Large intestine (tissue), 3 donors: ENCODE measurements around the gene GBP7. TPM values are rescaled to one million over a fixed set of nuclear protein-coding genes. Genes with fewer than 3 reads are reported as not detected.

Source experiments
- DNase-seq, 2 donors: peaks; one replicate each; pipeline versions ENCODE4 v3.0.0 to v3.0.0-alpha.2; 2013
- H3K27ac ChIP-seq: one replicate; pipeline ENCODE4 v1.5.1; 2013; ENCODE audit warnings: low read length
- H3K27me3 ChIP-seq: 2 replicates; pipeline ENCODE4 v1.6.1; 2013; ENCODE audit warnings: low read length; ENCODE audit not compliant: control insufficient read depth, insufficient read depth
- H3K36me3 ChIP-seq: 2 replicates; pipeline ENCODE4 v1.6.1; 2013; ENCODE audit warnings: low read length; ENCODE audit not compliant: control insufficient read depth, insufficient read depth
- H3K4me1 ChIP-seq: one replicate; pipeline ENCODE4 v1.6.1; 2013; ENCODE audit warnings: low read length; ENCODE audit not compliant: control insufficient read depth, insufficient read depth
- H3K4me3 ChIP-seq: one replicate; pipeline ENCODE4 v1.5.1; 2013; ENCODE audit warnings: low read length
- H3K9me3 ChIP-seq: one replicate; pipeline ENCODE4 v1.6.1; 2013; ENCODE audit warnings: mild to moderate bottlenecking, low read depth, low read length, moderate library complexity; ENCODE audit not compliant: control insufficient read depth
- WGBS: methylation state at CpG from one replicate; pipeline ENCODE4 v1.1.5; 2013; ENCODE audit warnings: low lambda C conversion rate; ENCODE audit not compliant: insufficient coverage; 5-methylcytosine and 5-hydroxymethylcytosine counted together
- polyA plus RNA-seq: library from polyadenylated mRNA; unstranded; fragments of 120-200 nt; gene quantifications from one replicate; pipeline ENCODE4 v1.2.1, GENCODE V29; 2013

GBP7 gene
- polyA plus RNA-seq, 1 donor = 0.10 TPM

- Histone ChIP-seq H3K36me3 (no peaks in the 10 kb centered on the region), H3K4me3 (peak overlapping the region; percentile 53)
These were observed 23.8 kb upstream of the GBP7 start for GRCh38 chr1:89199525-89200031.

GRCh38 chr1:89198491-89199072, 22.8 kb upstream of the GBP7 start, which contains the start of gene GBP4:
GBP4 (minus strand) TSS chr1:89198942; CDS start chr1:89198834, 108 bp downstream.
- no CpG with 5 or more reads among the region's 21 CpGs for WGBS

More at GRCh38 chr1:89199525-89200031, 23.8 kb upstream of the GBP7 start:
- peak overlapping the region; percentile 69 for H3K27ac ChIP-seq
- WGBS = 100% methylated on average over 1 of the region's 1 CpG
- H3K4me1 ChIP-seq = no peaks in the 10 kb centered on the region
- peaks cover 3% of the 10 kb centered on the region for H3K27me3 ChIP-seq
- H3K9me3 ChIP-seq = no peaks in the 10 kb centered on the region
- DNase-seq = no peak

DNA sequence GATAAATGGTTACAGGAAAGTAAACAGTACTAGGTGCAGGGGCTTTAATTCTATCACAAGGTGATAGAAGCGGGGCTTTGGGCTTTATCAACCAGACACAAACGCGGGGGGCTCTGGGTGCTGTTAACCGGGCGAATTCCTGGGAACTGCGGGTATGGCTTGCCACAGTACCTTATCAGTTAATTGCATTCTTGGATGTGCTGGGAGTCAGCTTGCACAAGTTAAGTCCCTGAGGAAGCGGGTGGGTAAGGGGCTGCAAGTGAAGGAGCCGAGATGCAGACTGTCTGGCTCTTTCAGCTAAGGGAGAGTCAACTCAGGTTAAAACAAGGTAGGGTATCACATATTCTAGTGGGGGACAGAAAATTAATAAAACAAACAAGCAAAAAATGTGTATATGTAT, 22.3 kb upstream of the GBP7 start:
- no CpG with 5 or more reads among the region's 8 CpGs for WGBS
- Histone ChIP-seq H3K4me3 (peak overlapping the region; percentile 53), H3K27ac (peak overlapping the region; percentile 69), H3K36me3 (no peaks in the 10 kb centered on the region), H3K4me1 (no peaks in the 10 kb centered on the region), H3K9me3 (no peaks in the 10 kb centered on the region), H3K27me3 (peaks cover 3% of the 10 kb centered on the region)
- DNase-seq = peak in 1 of 2 donors; percentile 10

More at GRCh38 chr1:89198491-89199072, 22.8 kb upstream of the GBP7 start, which contains the start of gene GBP4:
- peaks cover 3% of the 10 kb centered on the region for H3K27me3 ChIP-seq
- no peaks in the 10 kb centered on the region for H3K4me1 ChIP-seq
- peak; percentile 52 to 86 for DNase-seq
- peak within 1 kb of the TSS; percentile 69 for H3K27ac ChIP-seq
- no peaks in the 10 kb centered on the region for H3K9me3 ChIP-seq
- no peaks in the 10 kb centered on the region for H3K36me3 ChIP-seq
- peak within 1 kb of the TSS; percentile 53 for H3K4me3 ChIP-seq

- H3K27ac ChIP-seq = no peak overlapping the region
- H3K4me1 ChIP-seq = no peaks in the 10 kb centered on the region
- no peak overlapping the region for H3K4me3 ChIP-seq
- H3K9me3 ChIP-seq = no peaks in the 10 kb centered on the region
- DNase-seq = no peak
- H3K27me3 ChIP-seq = peaks cover 3% of the 10 kb centered on the region
- H3K36me3 ChIP-seq = no peaks in the 10 kb centered on the region
- WGBS = no CpG with 5 or more reads among the region's 3 CpGs
These were observed 19.7 kb upstream of the GBP7 start for GRCh38 chr1:89195476-89195875.

DNA sequence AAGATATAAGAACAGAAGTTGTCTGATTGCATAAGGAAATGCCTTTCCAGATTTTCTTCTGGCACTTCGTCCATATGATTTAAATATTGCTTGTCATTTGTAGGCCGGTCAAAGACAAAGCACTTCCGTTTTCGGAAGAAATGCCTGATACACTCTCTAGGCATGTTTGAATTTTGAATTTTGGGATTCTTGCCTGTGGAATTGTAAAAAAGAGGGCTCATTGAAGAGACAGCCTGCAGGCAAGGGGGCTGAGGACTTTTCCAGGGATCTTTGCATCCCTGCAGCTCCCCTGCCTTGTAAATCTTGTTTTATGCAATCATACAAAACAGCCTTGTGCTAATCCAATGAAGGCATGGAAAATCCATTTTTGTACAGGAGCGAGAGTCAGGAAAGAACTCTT, 15.5 kb upstream of the GBP7 start:
- no peaks in the 10 kb centered on the region for H3K9me3 ChIP-seq
- no peak overlapping the region for H3K27ac ChIP-seq
- WGBS = 92% methylated on average over 2 of the region's 5 CpGs
- DNase-seq = no peak
- H3K4me3 ChIP-seq = no peak overlapping the region
- peaks cover 4% of the 10 kb centered on the region for H3K36me3 ChIP-seq
- no peaks in the 10 kb centered on the region for H3K4me1 ChIP-seq
- no peaks in the 10 kb centered on the region for H3K27me3 ChIP-seq

- H3K9me3 ChIP-seq = no peaks in the 10 kb centered on the region
- DNase-seq = no peak
- WGBS = no CpG with 5 or more reads among the region's 4 CpGs
- no peak overlapping the region for H3K4me3 ChIP-seq
- H3K27ac ChIP-seq = no peak overlapping the region
- no peaks in the 10 kb centered on the region for H3K4me1 ChIP-seq
- no peaks in the 10 kb centered on the region for H3K27me3 ChIP-seq
- H3K36me3 ChIP-seq = peaks cover 12% of the 10 kb centered on the region
These were observed 14.2 kb upstream of the GBP7 start for GRCh38 chr1:89190017-89190416.

- Histone ChIP-seq H3K36me3 (peaks cover 2% of the 10 kb centered on the region), H3K27me3 (no peaks in the 10 kb centered on the region), H3K4me1 (no peaks in the 10 kb centered on the region), H3K9me3 (no peaks in the 10 kb centered on the region), H3K27ac (no peak overlapping the region), H3K4me3 (no peak overlapping the region)
- peak in 1 of 2 donors; percentile 14 for DNase-seq
- no CpG with 5 or more reads among the region's 2 CpGs for WGBS
These were observed 3.5 kb upstream of the GBP7 start for GRCh38 chr1:89179343-89179742.

- no peaks in the 10 kb centered on the region for H3K9me3 ChIP-seq
- WGBS = 100% methylated on average over 1 of the region's 2 CpGs
- no peaks in the 10 kb centered on the region for H3K27me3 ChIP-seq
- H3K4me1 ChIP-seq = no peaks in the 10 kb centered on the region
- DNase-seq = no peak
- no peak overlapping the region for H3K27ac ChIP-seq
- no peak overlapping the region for H3K4me3 ChIP-seq
- H3K36me3 ChIP-seq = no peaks in the 10 kb centered on the region
These were observed 1.2 kb upstream of the GBP7 start for GRCh38 chr1:89176971-89177370.

DNA sequence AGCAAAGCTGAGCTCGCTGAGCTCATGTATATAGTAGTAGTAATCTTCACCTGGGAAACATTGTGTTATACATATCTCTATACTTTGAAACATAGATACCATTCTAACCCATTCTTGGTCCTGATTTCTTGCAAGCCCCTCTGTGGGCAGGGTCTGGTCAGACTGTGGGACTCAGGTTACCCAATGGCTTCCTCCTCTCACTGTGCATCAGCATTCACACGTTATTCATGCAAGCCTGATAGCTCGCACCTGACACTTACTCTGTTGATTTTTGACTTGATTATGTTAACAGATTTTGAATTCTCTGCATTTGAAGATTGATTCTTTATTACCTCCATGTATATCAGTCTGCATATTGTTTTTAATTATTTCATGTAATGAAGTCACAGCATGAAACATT, 1.3 kb downstream of the GBP7 start:
- DNase-seq = no peak
- 100% methylated on average over 2 of the region's 3 CpGs for WGBS
- Histone ChIP-seq H3K4me3 (no peak overlapping the region), H3K27me3 (no peaks in the 10 kb centered on the region), H3K9me3 (no peaks in the 10 kb centered on the region), H3K36me3 (no peaks in the 10 kb centered on the region), H3K4me1 (no peaks in the 10 kb centered on the region), H3K27ac (no peak overlapping the region)

DNA sequence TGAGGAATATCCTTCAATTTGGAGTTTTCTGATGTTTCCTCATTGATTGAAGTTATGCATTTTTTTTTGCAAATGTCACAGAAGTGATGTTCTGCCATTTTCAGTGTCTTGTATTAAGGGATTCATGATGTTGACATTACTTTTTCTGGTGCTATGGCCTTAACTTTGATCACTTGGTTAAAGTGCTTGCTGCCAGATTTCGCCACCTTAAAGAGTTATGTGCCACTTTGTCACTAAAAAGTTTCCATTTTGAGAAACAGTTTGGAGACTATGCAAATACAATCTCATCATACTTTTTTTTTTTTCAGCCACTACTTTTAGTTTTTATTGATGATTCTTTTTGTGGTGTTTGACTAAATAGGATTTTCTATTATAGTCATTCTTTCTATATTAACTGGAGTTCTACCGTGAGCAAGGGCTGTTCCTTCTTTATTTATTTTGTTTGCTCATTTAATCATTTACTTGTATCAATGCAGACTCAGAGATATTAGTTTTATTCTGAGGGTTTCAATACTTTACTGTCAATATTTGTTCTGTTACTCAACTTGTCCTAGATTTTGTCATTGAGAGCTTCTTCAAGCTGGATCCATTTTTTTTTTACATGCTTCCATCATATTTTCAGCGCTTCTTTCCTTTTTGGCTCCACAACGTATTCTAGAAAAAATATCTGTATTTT, 3.2 kb downstream of the GBP7 start:
- Histone ChIP-seq H3K27ac (no peak overlapping the region), H3K9me3 (no peaks in the 10 kb centered on the region), H3K4me3 (no peak overlapping the region), H3K4me1 (no peaks in the 10 kb centered on the region), H3K36me3 (no peaks in the 10 kb centered on the region), H3K27me3 (no peaks in the 10 kb centered on the region)
- 79% methylated on average over 3 of the region's 4 CpGs for WGBS
- no peak for DNase-seq
